GM19239 (cell line): ENCODE results near the gene RAB8B.
"Not testable (repeated sequence)": the region's sequence is repeated elsewhere in the genome, so short reads cannot be mapped to it uniquely, and the experiment has no call there.

Experiments used
- DNase-seq: peaks from one replicate; pipeline ENCODE4 v3.0.0; 2011; ENCODE audit warnings: low spot score; ENCODE audit not compliant: insufficient read length
- FAIRE-seq: peaks from 2 replicates; lab custom pipeline; 2011; peaks lifted over from hg19 to GRCh38; lab: Jason Lieb, UNC

RAB8B gene

GRCh38 chr15:63232943-63233342, 43.5 kb downstream of the RAB8B start:
- FAIRE-seq: no peak
- DNase-seq: no peak

- FAIRE-seq: peak; percentile 81
- DNase-seq: no peak
Observed at GRCh38 chr15:63233667-63234423, 44.4 kb downstream of the RAB8B start.

GRCh38 chr15:63234451-63234870, 45.1 kb downstream of the RAB8B start:
- no peak for DNase-seq
- FAIRE-seq: no peak

- DNase-seq (no peak), FAIRE-seq (no peak)
Observed at GRCh38 chr15:63236272-63236671, 46.9 kb downstream of the RAB8B start.

GRCh38 chr15:63237086-63237485, 47.7 kb downstream of the RAB8B start:
- not testable (repeated sequence) for DNase-seq, FAIRE-seq

GRCh38 chr15:63238171-63238570, 48.8 kb downstream of the RAB8B start:
- DNase-seq (no peak), FAIRE-seq (peak; percentile 52)

GRCh38 chr15:63238796-63239195, 49.4 kb downstream of the RAB8B start:
- DNase-seq: peak; percentile 14
- peak; percentile 69 for FAIRE-seq

- DNase-seq: no peak
- no peak for FAIRE-seq
Observed at GRCh38 chr15:63240109-63240508, 50.7 kb downstream of the RAB8B start.

GRCh38 chr15:63241316-63241715, 51.9 kb downstream of the RAB8B start:
- FAIRE-seq (no peak), DNase-seq (no peak)

GRCh38 chr15:63243101-63243500, 53.7 kb downstream of the RAB8B start:
- FAIRE-seq: no peak
- DNase-seq: no peak

- DNase-seq (no peak), FAIRE-seq (no peak)
Observed at GRCh38 chr15:63243776-63244175, 54.4 kb downstream of the RAB8B start.

GRCh38 chr15:63244399-63244798, 55.0 kb downstream of the RAB8B start:
- no peak for FAIRE-seq
- DNase-seq: no peak

- DNase-seq (no peak), FAIRE-seq (no peak)
Observed at GRCh38 chr15:63244976-63245645, 55.7 kb downstream of the RAB8B start.

GRCh38 chr15:63246691-63247469, 57.5 kb downstream of the RAB8B start:
- DNase-seq (no peak), FAIRE-seq (no peak)

GRCh38 chr15:63250312-63250965, 61.0 kb downstream of the RAB8B start:
- no peak for FAIRE-seq
- no peak for DNase-seq

- no peak for FAIRE-seq
- no peak for DNase-seq
Observed at GRCh38 chr15:63251701-63252100, 62.3 kb downstream of the RAB8B start.

GRCh38 chr15:63252292-63252691, 62.9 kb downstream of the RAB8B start:
- no peak for FAIRE-seq
- DNase-seq: no peak

- no peak for DNase-seq
- no peak for FAIRE-seq
Observed at GRCh38 chr15:63254991-63255390, 65.6 kb downstream of the RAB8B start.

GRCh38 chr15:63255489-63255990, 66.1 kb downstream of the RAB8B start:
- no peak for DNase-seq
- FAIRE-seq: no peak
